HepG2 (cell line): ENCODE results near the gene STMN1. TPM values are rescaled to one million over a fixed set of nuclear protein-coding genes. Genes with fewer than 3 reads are reported as not detected.
A peak's percentile ranks its signal among the peaks of the same experiment; 100 is the strongest.

Experiments
- ASH2L ChIP-seq: fragments of 300-600, 200-600 bp; sonication (generic); IDR thresholded peaks from 2 replicates; pipeline ENCODE4 v1.7.0; 2017; ENCODE audit warnings: low read depth, mild to moderate bottlenecking, moderate library complexity, mixed read lengths, low read length; ENCODE audit not compliant: insufficient read length
- CAMTA2 ChIP-seq: sonication (generic); formaldehyde crosslinking; IDR thresholded peaks from 2 replicates; pipeline ENCODE4 v1.4.0; 2020; ENCODE audit warnings: mild to moderate bottlenecking, missing genetic modification reagents, borderline replicate concordance
- CEBPG ChIP-seq: IDR thresholded peaks from 2 replicates; pipeline ENCODE4 v1.6.1; 2016
- EZH2 ChIP-seq: conservative IDR thresholded peaks from 2 replicates; pipeline ENCODE4 v1.6.1; 2012; ENCODE audit warnings: mild to moderate bottlenecking, low read depth, low read length, moderate library complexity
- GATAD2A ChIP-seq: IDR thresholded peaks from 2 replicates; pipeline ENCODE4 v1.6.1; 2016
- HBP1 ChIP-seq: IDR thresholded peaks from 2 replicates; pipeline ENCODE4 v1.6.1; 2016; ENCODE audit warnings: low read depth, control low read depth
- KLF12 ChIP-seq: sonication (generic); formaldehyde crosslinking; IDR thresholded peaks from 2 replicates; pipeline ENCODE4 v1.4.0; 2020; ENCODE audit warnings: missing genetic modification reagents, borderline replicate concordance
- NR1H2 ChIP-seq: sonication (generic); formaldehyde crosslinking; IDR thresholded peaks from 2 replicates; pipeline ENCODE4 v1.8.1; 2022; ENCODE audit warnings: low read depth, missing genetic modification reagents, borderline replicate concordance
- PLSCR1 ChIP-seq: sonication (generic); formaldehyde crosslinking; IDR thresholded peaks from 2 replicates; pipeline ENCODE4 v1.5.0; 2020; ENCODE audit warnings: missing genetic modification reagents, mild to moderate bottlenecking, borderline replicate concordance
- RCOR2 ChIP-seq: IDR thresholded peaks from 2 replicates; pipeline ENCODE4 v1.6.1; 2016; ENCODE audit warnings: missing biosample characterization, missing genetic modification reagents
- SNAPC2 ChIP-seq: sonication (generic); formaldehyde crosslinking; IDR thresholded peaks from 2 replicates; pipeline ENCODE4 v1.8.1; 2022; ENCODE audit warnings: mild to moderate bottlenecking, missing genetic modification reagents
- ZNF281 ChIP-seq: sonication (generic); formaldehyde crosslinking; IDR thresholded peaks from 2 replicates; pipeline ENCODE4 v1.4.0; 2020; ENCODE audit warnings: missing genetic modification reagents, borderline replicate concordance
- ZNF34 ChIP-seq: sonication (generic); formaldehyde crosslinking; IDR thresholded peaks from 2 replicates; pipeline ENCODE4 v1.4.0; 2020; ENCODE audit warnings: mild to moderate bottlenecking, missing genetic modification reagents, borderline replicate concordance
- ZNF362 ChIP-seq: sonication (generic); formaldehyde crosslinking; IDR thresholded peaks from 2 replicates; pipeline ENCODE4 v1.4.0; 2020; ENCODE audit warnings: missing genetic modification reagents, mild to moderate bottlenecking, borderline replicate concordance
- ZNF510 ChIP-seq: sonication (generic); formaldehyde crosslinking; IDR thresholded peaks from 2 replicates; pipeline ENCODE4 v1.4.0; 2020; ENCODE audit warnings: low read depth, mild to moderate bottlenecking, missing genetic modification reagents
- ZNF7 ChIP-seq: IDR thresholded peaks from 2 replicates; pipeline ENCODE4 v1.6.1; 2016; ENCODE audit warnings: missing biosample characterization, missing genetic modification reagents
- polyA plus RNA-seq, 8 experiments: library from polyadenylated mRNA; depleted of rRNA in 3 of 8; stranded (reverse) in 7 of 8; unstranded in 1 of 8; fragments of >200 nt; fragmentation: Illumina TruSeq in 4 of 8; extraction: Trizol in 4 of 8; gene quantifications; 2 replicates each; pipeline versions ENCODE4 v1.2.1 to v1.2.3, GENCODE V29; 2011 to 2016; ENCODE audit warnings: low read depth in 4 of 8, missing spikeins in 1 of 8, mixed read lengths in 1 of 8; ENCODE audit not compliant: insufficient read depth in 1 of 8
- total RNA-seq, 5 experiments: library from RNA; depleted of rRNA; stranded (reverse); fragments of >200 nt; fragmentation: Illumina TruSeq; extraction: Trizol; gene quantifications; 2 replicates each; pipeline ENCODE4 v1.2.3, GENCODE V29; 2016; ENCODE audit warnings: low read depth in 1 of 5

The STMN1 gene
- total and polyA plus RNA-seq, 2 of the 13 experiments (the other 11 are each of a cell fraction or from before 2014, with no cell fraction given), result 45.9 to 409 TPM

- TF ChIP-seq ZNF281 (CRISPR knock-in tag) (no peak), SNAPC2 (CRISPR knock-in tag) (no peak), ASH2L (no peak), RCOR2 (CRISPR knock-in tag) (peak; percentile 83; the same call in 1 of the 2 replicates), ZNF362 (0 out of 2 replicates have a peak, but pooled peaks have one; percentile 0), CEBPG (CRISPR knock-in tag) (peak; percentile 80), ZNF510 (CRISPR knock-in tag) (0 out of 2 replicates have a peak, but pooled peaks have one; percentile 13), CAMTA2 (CRISPR knock-in tag) (no peak), ZNF34 (CRISPR knock-in tag) (no peak), HBP1 (CRISPR knock-in tag) (0 out of 2 replicates have a peak, but pooled peaks have one; percentile 52), NR1H2 (CRISPR knock-in tag) (no peak), PLSCR1 (CRISPR knock-in tag) (no peak), GATAD2A (no peak), KLF12 (CRISPR knock-in tag) (0 out of 2 replicates have a peak, but pooled peaks have one; percentile 50), EZH2 (no peak), ZNF7 (CRISPR knock-in tag) (peak; percentile 99)
Observed at GRCh38 chr1:25870614-25871013, 35.6 kb downstream of the STMN1 start (continued).
